ENCODE data around the gene GSTM5. TPM values are rescaled to one million over a fixed set of nuclear protein-coding genes. Genes with fewer than 3 reads are reported as not detected.

Gene GSTM5
- total and polyA plus RNA-seq, 2 of the 8 experiments (the other 6 are each of a cell fraction or from before 2014, with no cell fraction given) = 0.24 to 0.89 TPM

GRCh38 chr1:109730666-109731065, 18.6 kb downstream of the GSTM5 start (continued):
- TF ChIP-seq, protein P1, sequence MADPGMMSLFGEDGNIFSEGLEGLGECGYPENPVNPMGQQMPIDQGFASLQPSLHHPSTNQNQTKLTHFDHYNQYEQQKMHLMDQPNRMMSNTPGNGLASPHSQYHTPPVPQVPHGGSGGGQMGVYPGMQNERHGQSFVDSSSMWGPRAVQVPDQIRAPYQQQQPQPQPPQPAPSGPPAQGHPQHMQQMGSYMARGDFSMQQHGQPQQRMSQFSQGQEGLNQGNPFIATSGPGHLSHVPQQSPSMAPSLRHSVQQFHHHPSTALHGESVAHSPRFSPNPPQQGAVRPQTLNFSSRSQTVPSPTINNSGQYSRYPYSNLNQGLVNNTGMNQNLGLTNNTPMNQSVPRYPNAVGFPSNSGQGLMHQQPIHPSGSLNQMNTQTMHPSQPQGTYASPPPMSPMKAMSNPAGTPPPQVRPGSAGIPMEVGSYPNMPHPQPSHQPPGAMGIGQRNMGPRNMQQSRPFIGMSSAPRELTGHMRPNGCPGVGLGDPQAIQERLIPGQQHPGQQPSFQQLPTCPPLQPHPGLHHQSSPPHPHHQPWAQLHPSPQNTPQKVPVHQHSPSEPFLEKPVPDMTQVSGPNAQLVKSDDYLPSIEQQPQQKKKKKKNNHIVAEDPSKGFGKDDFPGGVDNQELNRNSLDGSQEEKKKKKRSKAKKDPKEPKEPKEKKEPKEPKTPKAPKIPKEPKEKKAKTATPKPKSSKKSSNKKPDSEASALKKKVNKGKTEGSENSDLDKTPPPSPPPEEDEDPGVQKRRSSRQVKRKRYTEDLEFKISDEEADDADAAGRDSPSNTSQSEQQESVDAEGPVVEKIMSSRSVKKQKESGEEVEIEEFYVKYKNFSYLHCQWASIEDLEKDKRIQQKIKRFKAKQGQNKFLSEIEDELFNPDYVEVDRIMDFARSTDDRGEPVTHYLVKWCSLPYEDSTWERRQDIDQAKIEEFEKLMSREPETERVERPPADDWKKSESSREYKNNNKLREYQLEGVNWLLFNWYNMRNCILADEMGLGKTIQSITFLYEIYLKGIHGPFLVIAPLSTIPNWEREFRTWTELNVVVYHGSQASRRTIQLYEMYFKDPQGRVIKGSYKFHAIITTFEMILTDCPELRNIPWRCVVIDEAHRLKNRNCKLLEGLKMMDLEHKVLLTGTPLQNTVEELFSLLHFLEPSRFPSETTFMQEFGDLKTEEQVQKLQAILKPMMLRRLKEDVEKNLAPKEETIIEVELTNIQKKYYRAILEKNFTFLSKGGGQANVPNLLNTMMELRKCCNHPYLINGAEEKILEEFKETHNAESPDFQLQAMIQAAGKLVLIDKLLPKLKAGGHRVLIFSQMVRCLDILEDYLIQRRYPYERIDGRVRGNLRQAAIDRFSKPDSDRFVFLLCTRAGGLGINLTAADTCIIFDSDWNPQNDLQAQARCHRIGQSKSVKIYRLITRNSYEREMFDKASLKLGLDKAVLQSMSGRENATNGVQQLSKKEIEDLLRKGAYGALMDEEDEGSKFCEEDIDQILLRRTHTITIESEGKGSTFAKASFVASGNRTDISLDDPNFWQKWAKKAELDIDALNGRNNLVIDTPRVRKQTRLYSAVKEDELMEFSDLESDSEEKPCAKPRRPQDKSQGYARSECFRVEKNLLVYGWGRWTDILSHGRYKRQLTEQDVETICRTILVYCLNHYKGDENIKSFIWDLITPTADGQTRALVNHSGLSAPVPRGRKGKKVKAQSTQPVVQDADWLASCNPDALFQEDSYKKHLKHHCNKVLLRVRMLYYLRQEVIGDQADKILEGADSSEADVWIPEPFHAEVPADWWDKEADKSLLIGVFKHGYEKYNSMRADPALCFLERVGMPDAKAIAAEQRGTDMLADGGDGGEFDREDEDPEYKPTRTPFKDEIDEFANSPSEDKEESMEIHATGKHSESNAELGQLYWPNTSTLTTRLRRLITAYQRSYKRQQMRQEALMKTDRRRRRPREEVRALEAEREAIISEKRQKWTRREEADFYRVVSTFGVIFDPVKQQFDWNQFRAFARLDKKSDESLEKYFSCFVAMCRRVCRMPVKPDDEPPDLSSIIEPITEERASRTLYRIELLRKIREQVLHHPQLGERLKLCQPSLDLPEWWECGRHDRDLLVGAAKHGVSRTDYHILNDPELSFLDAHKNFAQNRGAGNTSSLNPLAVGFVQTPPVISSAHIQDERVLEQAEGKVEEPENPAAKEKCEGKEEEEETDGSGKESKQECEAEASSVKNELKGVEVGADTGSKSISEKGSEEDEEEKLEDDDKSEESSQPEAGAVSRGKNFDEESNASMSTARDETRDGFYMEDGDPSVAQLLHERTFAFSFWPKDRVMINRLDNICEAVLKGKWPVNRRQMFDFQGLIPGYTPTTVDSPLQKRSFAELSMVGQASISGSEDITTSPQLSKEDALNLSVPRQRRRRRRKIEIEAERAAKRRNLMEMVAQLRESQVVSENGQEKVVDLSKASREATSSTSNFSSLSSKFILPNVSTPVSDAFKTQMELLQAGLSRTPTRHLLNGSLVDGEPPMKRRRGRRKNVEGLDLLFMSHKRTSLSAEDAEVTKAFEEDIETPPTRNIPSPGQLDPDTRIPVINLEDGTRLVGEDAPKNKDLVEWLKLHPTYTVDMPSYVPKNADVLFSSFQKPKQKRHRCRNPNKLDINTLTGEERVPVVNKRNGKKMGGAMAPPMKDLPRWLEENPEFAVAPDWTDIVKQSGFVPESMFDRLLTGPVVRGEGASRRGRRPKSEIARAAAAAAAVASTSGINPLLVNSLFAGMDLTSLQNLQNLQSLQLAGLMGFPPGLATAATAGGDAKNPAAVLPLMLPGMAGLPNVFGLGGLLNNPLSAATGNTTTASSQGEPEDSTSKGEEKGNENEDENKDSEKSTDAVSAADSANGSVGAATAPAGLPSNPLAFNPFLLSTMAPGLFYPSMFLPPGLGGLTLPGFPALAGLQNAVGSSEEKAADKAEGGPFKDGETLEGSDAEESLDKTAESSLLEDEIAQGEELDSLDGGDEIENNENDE (IDR thresholded peaks at IDR 0.05; ENCODE audit: insufficient replicate concordance, low read length) = no peak
- TF ChIP-seq TCF12 (IDR thresholded peaks at IDR 0.05; ENCODE audit: low read depth, low read length) = peak; percentile 42; the same call in 1 of the 2 replicates

Measured in H1 (cell line).